Liver (tissue), 9 donors: ENCODE measurements around the gene PDE4D. TPM values are rescaled to one million over a fixed set of nuclear protein-coding genes. Genes with fewer than 3 reads are reported as not detected.

Experiments
- DNase-seq: peaks from one replicate; pipeline ENCODE4 v3.0.0-alpha.2; 2017; ENCODE audit warnings: low spot score
- H3K27ac ChIP-seq, 2 donors: one replicate each; pipeline ENCODE4 v1.7.0; 2013; ENCODE audit warnings: inconsistent platforms in 2 of 2, low read length in 2 of 2, control low read depth in 1 of 2, low read depth in 1 of 2, mild to moderate bottlenecking in 1 of 2
- H3K27me3 ChIP-seq, 4 donors: one replicate each; pipeline versions ENCODE4 v1.6.1 to v1.7.0; 2013; ENCODE audit warnings: low read length in 3 of 4, inconsistent platforms in 1 of 4, mild to moderate bottlenecking in 1 of 4, moderate library complexity in 1 of 4; ENCODE audit not compliant: control insufficient read depth in 4 of 4, insufficient read depth in 4 of 4
- H3K36me3 ChIP-seq, 4 donors: one replicate each; pipeline versions ENCODE4 v1.6.1 to v1.7.0; 2013; ENCODE audit warnings: low read length in 3 of 4, mild to moderate bottlenecking in 3 of 4, low read depth in 1 of 4, moderate library complexity in 1 of 4; ENCODE audit not compliant: control insufficient read depth in 4 of 4, insufficient read depth in 3 of 4
- H3K4me1 ChIP-seq, 4 donors: one replicate each; pipeline versions ENCODE4 v1.6.1 to v1.7.0; 2013; ENCODE audit warnings: low read length in 3 of 4, mild to moderate bottlenecking in 3 of 4, moderate library complexity in 1 of 4; ENCODE audit not compliant: control insufficient read depth in 4 of 4, insufficient read depth in 4 of 4
- H3K4me3 ChIP-seq, 3 donors: one replicate each; pipeline versions ENCODE4 v1.6.1 to v1.7.0; 2013; ENCODE audit warnings: low read length in 3 of 3, control low read depth in 1 of 3, low read depth in 1 of 3, mild to moderate bottlenecking in 1 of 3
- H3K9ac ChIP-seq, 2 donors: one replicate each; pipeline ENCODE4 v1.7.0; 2013; ENCODE audit warnings: low read length in 2 of 2, mild to moderate bottlenecking in 2 of 2, moderate library complexity in 2 of 2, control low read depth in 1 of 2, low read depth in 1 of 2
- H3K9me3 ChIP-seq, 4 donors: one replicate each; pipeline versions ENCODE4 v1.6.1 to v1.7.0; 2013; ENCODE audit warnings: low read length in 3 of 4; ENCODE audit not compliant: control insufficient read depth in 4 of 4
- FOXA1 ChIP-seq: IDR thresholded peaks from 2 replicates; pipeline ENCODE4 v1.6.1; 2016; ENCODE audit warnings: antibody characterized with exemption
- FOXA2 ChIP-seq: IDR thresholded peaks from 2 replicates; pipeline ENCODE4 v1.6.1; 2016; ENCODE audit warnings: antibody characterized with exemption
- GABPA ChIP-seq, 2 donors: IDR thresholded peaks in 1 of 2; conservative IDR thresholded peaks in 1 of 2; 2 replicates each; pipeline ENCODE4 v1.6.1; 2016; ENCODE audit warnings: antibody characterized with exemption in 2 of 2, mild to moderate bottlenecking in 1 of 2, moderate library complexity in 1 of 2
- HNF4A ChIP-seq, 2 donors: conservative IDR thresholded peaks; 2 replicates each; pipeline ENCODE4 v1.6.1; 2016; ENCODE audit warnings: antibody characterized with exemption in 2 of 2, mild to moderate bottlenecking in 2 of 2
- NR2F2 ChIP-seq: IDR thresholded peaks from 2 replicates; pipeline ENCODE4 v1.6.1; 2016; ENCODE audit warnings: antibody characterized with exemption
- RAD21 ChIP-seq, 2 donors: IDR thresholded peaks; 2 replicates each; pipeline ENCODE4 v1.6.1; 2016; ENCODE audit warnings: antibody characterized with exemption in 2 of 2, mild to moderate bottlenecking in 2 of 2
- SP1 ChIP-seq: IDR thresholded peaks from 2 replicates; pipeline ENCODE4 v1.6.1; 2018; ENCODE audit warnings: antibody characterized with exemption, mild to moderate bottlenecking
- TAF1 ChIP-seq: conservative IDR thresholded peaks from 2 replicates; pipeline ENCODE4 v1.6.1; 2016; ENCODE audit warnings: antibody characterized with exemption, mild to moderate bottlenecking
- YY1 ChIP-seq: IDR thresholded peaks from 2 replicates; pipeline ENCODE4 v1.6.1; 2016; ENCODE audit warnings: antibody characterized with exemption, mild to moderate bottlenecking
- ZBTB33 ChIP-seq: IDR thresholded peaks from 2 replicates; pipeline ENCODE4 v1.6.1; 2016; ENCODE audit warnings: antibody characterized with exemption
- whole genome bisulfite sequencing: extraction: QIAGEN DNeasy Blood & Tissue Kit; methylation state at CpG from one replicate; pipeline ENCODE4 v1.1.7; 2013; 5-methylcytosine and 5-hydroxymethylcytosine counted together
- polyA plus RNA-seq, 2 donors: library from polyadenylated mRNA; stranded (reverse) in 1 of 2; unstranded in 1 of 2; fragments of 200-250 nt in 1 of 2; fragments of >200 nt in 1 of 2; fragmentation: Nextera tagmentation in 1 of 2; extraction: Ambion mirVana in 1 of 2; gene quantifications; one replicate each; pipeline versions ENCODE4 v1.2.1 to v1.2.3, GENCODE V29; 2013 to 2015
- total RNA-seq, 2 donors: library from RNA; depleted of rRNA; stranded (reverse); fragments of >200 nt; gene quantifications; one replicate each; pipeline ENCODE4 v1.2.3, GENCODE V29; 2014
- TF ChIP-seq, protein P1 (sequence below): IDR thresholded peaks from 2 replicates; pipeline ENCODE4 v1.6.1; 2016; ENCODE audit warnings: antibody characterized with exemption
- TF ChIP-seq, protein P2 (sequence below): IDR thresholded peaks from 2 replicates; pipeline ENCODE4 v1.6.1; 2016; ENCODE audit warnings: antibody characterized with exemption
- TF ChIP-seq, protein P3 (sequence below): IDR thresholded peaks from 2 replicates; pipeline ENCODE4 v1.6.1; 2016; ENCODE audit warnings: antibody characterized with exemption, mild to moderate bottlenecking
- donor health status: healthy.
- donor health status: healthy.
- donor health status: healthy.
- donor health status: healthy.
- donor health status: healthy.

PDE4D gene
- total and polyA plus RNA-seq, 4 donors = 0.67 to 11.9 (median 6.5) TPM

- H3K9ac ChIP-seq = no peak overlapping the region
- H3K4me1 ChIP-seq = no peaks in the 10 kb centered on the region
- DNase-seq = no peak
- no peak overlapping the region for H3K4me3 ChIP-seq
- no peaks in the 10 kb centered on the region for H3K9me3 ChIP-seq
- TF ChIP-seq GABPA (IDR thresholded peaks at IDR 0.05 in 1 of 2, conservative IDR thresholded peaks at IDR 0.05 in 1 of 2) = no peak
- no peak for TF ChIP-seq TAF1
- TF ChIP-seq, protein P1, sequence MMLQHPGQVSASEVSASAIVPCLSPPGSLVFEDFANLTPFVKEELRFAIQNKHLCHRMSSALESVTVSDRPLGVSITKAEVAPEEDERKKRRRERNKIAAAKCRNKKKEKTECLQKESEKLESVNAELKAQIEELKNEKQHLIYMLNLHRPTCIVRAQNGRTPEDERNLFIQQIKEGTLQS = no peak
- TF ChIP-seq, protein P2, sequence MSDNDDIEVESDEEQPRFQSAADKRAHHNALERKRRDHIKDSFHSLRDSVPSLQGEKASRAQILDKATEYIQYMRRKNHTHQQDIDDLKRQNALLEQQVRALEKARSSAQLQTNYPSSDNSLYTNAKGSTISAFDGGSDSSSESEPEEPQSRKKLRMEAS = no peak
- no peak for TF ChIP-seq ZBTB33
- no peak overlapping the region for H3K27ac ChIP-seq
- H3K36me3 ChIP-seq = no peaks in the 10 kb centered on the region
- WGBS = 94% methylated on average over 3 of the region's 3 CpGs
- H3K27me3 ChIP-seq = no peaks in the 10 kb centered on the region
These were observed 633.3 kb downstream of the PDE4D start for GRCh38 chr5:59260200-59260599.

- Histone ChIP-seq H3K4me1 (no peaks in the 10 kb centered on the region), H3K27me3 (peaks cover 0 to 2% (median 0%) of the 10 kb centered on the region in 4 donors), H3K36me3 (no peaks in the 10 kb centered on the region), H3K27ac (no peak overlapping the region), H3K9ac (no peak overlapping the region), H3K9me3 (no peaks in the 10 kb centered on the region), H3K4me3 (no peak overlapping the region)
- TF ChIP-seq ZBTB33 = no peak
- TF ChIP-seq FOXA2 = no peak
- TF ChIP-seq FOXA1 = no peak
- TF ChIP-seq YY1 = no peak
- WGBS = 87% methylated on average over 1 of the region's 1 CpG
- no peak for DNase-seq
These were observed 634.3 kb downstream of the PDE4D start for GRCh38 chr5:59259237-59259636.

DNA sequence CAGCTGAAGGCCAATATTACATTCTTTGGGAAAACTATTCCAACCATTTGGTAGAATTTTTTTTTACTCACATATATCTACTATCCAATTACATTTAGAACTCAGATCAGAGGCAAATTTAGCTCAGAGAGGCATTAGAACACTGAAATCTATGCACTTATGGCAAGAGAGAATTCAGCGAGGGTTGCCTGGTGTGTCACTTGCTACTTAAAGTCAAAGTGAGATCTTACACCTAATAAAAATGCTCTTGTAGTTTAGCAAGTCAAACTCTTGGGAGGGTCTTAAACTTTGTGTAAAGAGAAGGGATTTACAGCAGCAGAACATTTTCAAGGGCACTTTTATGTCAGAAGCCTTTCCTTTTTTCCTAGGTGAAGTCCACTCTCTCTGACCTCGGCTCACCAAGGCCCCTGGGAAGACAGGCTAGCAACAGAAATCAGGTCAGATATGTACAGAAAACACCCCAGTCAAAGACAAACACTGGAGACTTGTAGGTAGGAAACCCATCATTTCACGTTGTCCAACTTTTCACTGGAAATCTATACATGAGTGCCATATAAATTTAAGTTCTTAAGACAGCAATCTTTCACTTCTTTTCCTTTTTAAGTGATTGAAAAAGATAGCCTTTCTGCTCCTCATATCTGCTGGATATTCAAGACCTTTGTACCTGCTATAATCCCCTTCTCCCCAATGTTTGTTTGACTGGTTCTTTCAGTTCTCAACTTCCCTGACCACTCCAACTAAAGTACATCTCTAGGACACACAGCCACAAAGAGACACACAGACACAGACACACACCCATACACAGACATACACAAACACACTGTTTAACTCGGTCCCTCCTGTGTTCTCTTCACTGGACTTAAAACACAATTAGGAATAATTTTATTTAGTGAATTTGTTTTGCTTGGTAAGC, 635.8 kb downstream of the PDE4D start:
- Histone ChIP-seq H3K36me3 (no peaks in the 10 kb centered on the region), H3K27me3 (peaks cover 0 to 2% (median 0%) of the 10 kb centered on the region in 4 donors), H3K27ac (no peak overlapping the region), H3K4me1 (no peaks in the 10 kb centered on the region), H3K9me3 (no peaks in the 10 kb centered on the region), H3K9ac (no peak overlapping the region), H3K4me3 (no peak overlapping the region)
- WGBS = 72% methylated on average over 4 of the region's 4 CpGs
- no peak for DNase-seq
- TF ChIP-seq, protein P3, sequence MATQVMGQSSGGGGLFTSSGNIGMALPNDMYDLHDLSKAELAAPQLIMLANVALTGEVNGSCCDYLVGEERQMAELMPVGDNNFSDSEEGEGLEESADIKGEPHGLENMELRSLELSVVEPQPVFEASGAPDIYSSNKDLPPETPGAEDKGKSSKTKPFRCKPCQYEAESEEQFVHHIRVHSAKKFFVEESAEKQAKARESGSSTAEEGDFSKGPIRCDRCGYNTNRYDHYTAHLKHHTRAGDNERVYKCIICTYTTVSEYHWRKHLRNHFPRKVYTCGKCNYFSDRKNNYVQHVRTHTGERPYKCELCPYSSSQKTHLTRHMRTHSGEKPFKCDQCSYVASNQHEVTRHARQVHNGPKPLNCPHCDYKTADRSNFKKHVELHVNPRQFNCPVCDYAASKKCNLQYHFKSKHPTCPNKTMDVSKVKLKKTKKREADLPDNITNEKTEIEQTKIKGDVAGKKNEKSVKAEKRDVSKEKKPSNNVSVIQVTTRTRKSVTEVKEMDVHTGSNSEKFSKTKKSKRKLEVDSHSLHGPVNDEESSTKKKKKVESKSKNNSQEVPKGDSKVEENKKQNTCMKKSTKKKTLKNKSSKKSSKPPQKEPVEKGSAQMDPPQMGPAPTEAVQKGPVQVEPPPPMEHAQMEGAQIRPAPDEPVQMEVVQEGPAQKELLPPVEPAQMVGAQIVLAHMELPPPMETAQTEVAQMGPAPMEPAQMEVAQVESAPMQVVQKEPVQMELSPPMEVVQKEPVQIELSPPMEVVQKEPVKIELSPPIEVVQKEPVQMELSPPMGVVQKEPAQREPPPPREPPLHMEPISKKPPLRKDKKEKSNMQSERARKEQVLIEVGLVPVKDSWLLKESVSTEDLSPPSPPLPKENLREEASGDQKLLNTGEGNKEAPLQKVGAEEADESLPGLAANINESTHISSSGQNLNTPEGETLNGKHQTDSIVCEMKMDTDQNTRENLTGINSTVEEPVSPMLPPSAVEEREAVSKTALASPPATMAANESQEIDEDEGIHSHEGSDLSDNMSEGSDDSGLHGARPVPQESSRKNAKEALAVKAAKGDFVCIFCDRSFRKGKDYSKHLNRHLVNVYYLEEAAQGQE = no peak
- TF ChIP-seq NR2F2 (no peak), YY1 (no peak), TAF1 (no peak), SP1 (no peak), GABPA (IDR thresholded peaks at IDR 0.05 in 1 of 2, conservative IDR thresholded peaks at IDR 0.05 in 1 of 2) (no peak), FOXA2 (no peak), RAD21 (IDR thresholded peaks at IDR 0.05) (no peak), HNF4A (conservative IDR thresholded peaks at IDR 0.05) (no peak)
